Panc1 (cell line): ENCODE results near the gene SLC13A5.

ENCODE experiments used
- POLR2AphosphoS5 ChIP-seq: IDR thresholded peaks from 2 replicates; pipeline ENCODE4 v1.6.1; 2012; ENCODE audit warnings: mild to moderate bottlenecking, low read depth, low read length, moderate library complexity
- TF ChIP-seq, protein P1 (sequence below): fragments of 450-650 bp; IDR thresholded peaks from 2 replicates; pipeline ENCODE4 v1.5.1; 2017; ENCODE audit warnings: mild to moderate bottlenecking

DNA sequence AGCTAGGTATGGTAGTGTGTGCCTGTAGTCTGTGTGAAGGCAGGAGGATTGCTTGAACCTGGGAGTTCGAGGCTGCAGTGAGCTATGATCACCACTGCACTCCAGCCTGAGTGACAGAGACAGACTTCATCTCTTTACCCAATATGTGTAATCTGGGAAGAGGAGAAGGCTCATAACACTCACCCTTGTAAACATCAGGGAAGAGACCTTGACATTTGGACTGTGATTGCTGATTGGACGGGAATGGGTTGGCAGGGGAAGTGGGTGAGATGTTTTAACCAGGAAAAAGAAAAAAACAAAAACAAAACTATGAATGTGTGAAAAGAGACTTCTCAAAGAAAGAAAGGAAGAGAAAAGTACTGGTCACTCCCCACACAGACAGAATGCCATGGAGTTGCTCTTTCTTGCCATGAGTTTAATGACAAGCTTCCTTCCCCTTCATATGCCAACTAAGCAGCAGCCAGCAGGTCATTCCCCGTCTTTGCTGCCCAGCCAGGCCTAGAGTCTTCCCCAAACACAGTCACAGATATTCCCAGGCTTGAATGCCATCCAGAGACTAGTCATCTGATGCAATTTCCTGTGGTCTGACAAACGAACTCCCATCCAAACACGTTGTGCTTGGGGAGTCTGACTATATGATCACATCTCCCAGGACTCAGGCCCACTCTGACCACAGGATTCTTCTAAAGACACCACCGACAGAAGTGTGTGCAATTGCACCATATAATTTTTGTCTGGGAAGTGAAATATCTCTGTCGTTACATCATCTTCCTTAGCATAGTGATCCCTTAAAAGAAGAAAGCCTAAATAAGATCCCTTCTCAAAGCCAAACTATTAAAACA is 39.1 kb upstream of the SLC13A5 start:
- TF ChIP-seq, protein P1, sequence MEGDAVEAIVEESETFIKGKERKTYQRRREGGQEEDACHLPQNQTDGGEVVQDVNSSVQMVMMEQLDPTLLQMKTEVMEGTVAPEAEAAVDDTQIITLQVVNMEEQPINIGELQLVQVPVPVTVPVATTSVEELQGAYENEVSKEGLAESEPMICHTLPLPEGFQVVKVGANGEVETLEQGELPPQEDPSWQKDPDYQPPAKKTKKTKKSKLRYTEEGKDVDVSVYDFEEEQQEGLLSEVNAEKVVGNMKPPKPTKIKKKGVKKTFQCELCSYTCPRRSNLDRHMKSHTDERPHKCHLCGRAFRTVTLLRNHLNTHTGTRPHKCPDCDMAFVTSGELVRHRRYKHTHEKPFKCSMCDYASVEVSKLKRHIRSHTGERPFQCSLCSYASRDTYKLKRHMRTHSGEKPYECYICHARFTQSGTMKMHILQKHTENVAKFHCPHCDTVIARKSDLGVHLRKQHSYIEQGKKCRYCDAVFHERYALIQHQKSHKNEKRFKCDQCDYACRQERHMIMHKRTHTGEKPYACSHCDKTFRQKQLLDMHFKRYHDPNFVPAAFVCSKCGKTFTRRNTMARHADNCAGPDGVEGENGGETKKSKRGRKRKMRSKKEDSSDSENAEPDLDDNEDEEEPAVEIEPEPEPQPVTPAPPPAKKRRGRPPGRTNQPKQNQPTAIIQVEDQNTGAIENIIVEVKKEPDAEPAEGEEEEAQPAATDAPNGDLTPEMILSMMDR = no peak
- TF ChIP-seq POLR2AphosphoS5 = no peak
